Fibroblast of lung (primary cell): ENCODE measurements around the gene FNDC3B.

Experiments
- CTCF ChIP-seq, 2 donors: IDR thresholded peaks in 1 of 2; conservative IDR thresholded peaks in 1 of 2; 1 replicate in 1 of 2; 2 replicates in 1 of 2; pipeline ENCODE4 v1.5.1; 2011 to 2012; ENCODE audit warnings: low read length in 2 of 2, control low read depth in 1 of 2, inconsistent platforms in 1 of 2, low read depth in 1 of 2, mild to moderate bottlenecking in 1 of 2
- EZH2 ChIP-seq: IDR thresholded peaks from 2 replicates; pipeline ENCODE4 v1.5.1; 2012; ENCODE audit warnings: low read length, control low read depth, mild to moderate bottlenecking; ENCODE audit errors: missing control alignments

GRCh38 chr3:172113710-172114109 lies 74.3 kb downstream of the FNDC3B start:
- TF ChIP-seq CTCF (conservative IDR thresholded peaks at IDR 0.05 in 1 of 2, IDR thresholded peaks at IDR 0.05 in 1 of 2; ENCODE audit: low read depth in 1 of 2, low read length in 2 of 2) (no peak), EZH2 (no peak)
